AG04449 (cell line): ENCODE data around the gene ZNF385B.

ENCODE experiments used
- CTCF ChIA-PET: fragments of 350-600 bp; formaldehyde crosslinking; extraction: SDS; loops from one replicate; lab custom pipeline; 2021; ENCODE audit warnings: antibody characterized with exemption; lab: Yijun Ruan, JAX
- POLR2A ChIA-PET: fragments of 400-600, 350-600 bp; formaldehyde crosslinking; extraction: SDS; loops from one replicate; lab custom pipeline; 2020; ENCODE audit warnings: antibody characterized with exemption, inconsistent platforms; lab: Yijun Ruan, JAX
- DNase-seq: peaks from one replicate; pipeline ENCODE4 v3.0.0-alpha.2; 2010; ENCODE audit warnings: low read depth, low spot score
- H3K4me3 ChIP-seq: 2 replicates; pipeline ENCODE4 v1.5.1; 2011; ENCODE audit warnings: low read depth, mild to moderate bottlenecking, control low read depth, low read length
- CTCF ChIP-seq: IDR thresholded peaks from one replicate; pipeline ENCODE4 v1.5.1; 2011; ENCODE audit warnings: mild to moderate bottlenecking, moderate library complexity, low read length, control low read depth, inconsistent platforms; ENCODE audit not compliant: insufficient read depth; ENCODE audit errors: missing control alignments

Gene ZNF385B

DNA sequence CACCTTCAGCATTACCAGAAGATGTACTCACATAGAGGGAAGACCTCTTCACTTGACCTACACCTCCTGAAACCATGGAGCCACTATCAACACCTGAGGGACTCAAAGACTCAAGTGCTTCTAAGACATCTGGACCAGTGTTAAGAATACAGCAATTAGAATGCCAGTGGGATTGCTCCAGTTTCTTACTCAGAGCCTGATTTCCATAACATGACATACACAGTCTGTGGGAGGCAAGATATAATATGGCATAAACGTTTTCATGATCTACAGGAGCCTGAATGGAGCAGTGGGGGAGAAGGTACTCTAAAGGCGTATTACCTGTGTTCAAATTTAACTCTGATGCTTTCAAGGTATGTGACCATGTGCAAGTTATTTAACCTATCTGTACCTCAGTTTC lies 57.2 kb downstream of the ZNF385B start:
- ChIA-PET POLR2A (no interaction called here), CTCF (no interaction called here)
- no peak for DNase-seq
- TF ChIP-seq CTCF = no peak
- H3K4me3 ChIP-seq = no peak overlapping the region

- TF ChIP-seq CTCF = no peak
- DNase-seq = no peak
- POLR2A ChIA-PET = no interaction called here
- no peak overlapping the region for H3K4me3 ChIP-seq
- CTCF ChIA-PET = no interaction called here
Observed at GRCh38 chr2:179802051-179802882, 59.1 kb downstream of the ZNF385B start.

DNA sequence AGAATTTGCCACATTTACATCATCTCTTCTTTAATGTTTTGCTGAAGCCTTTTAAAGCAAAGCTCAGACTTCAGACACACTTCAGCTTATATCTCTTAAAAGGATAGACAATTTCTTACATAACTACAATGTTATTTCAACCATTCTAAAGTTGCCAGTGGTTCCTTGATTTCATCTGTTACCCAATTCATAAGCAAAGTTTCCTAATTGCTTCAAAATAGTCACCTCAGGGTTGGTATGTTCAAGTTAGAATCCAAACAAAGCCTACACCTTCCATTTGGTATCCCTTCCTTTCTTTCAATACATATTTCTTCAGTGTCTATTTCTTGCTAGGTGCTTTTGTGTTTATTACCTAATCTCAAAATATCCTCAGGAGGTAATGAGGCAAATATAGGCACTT lies 60.6 kb downstream of the ZNF385B start:
- ChIA-PET CTCF (no interaction called here), POLR2A (no interaction called here)
- no peak for DNase-seq
- H3K4me3 ChIP-seq = no peak overlapping the region
- TF ChIP-seq CTCF = no peak

- no peak for TF ChIP-seq CTCF
- ChIA-PET CTCF (no interaction called here), POLR2A (no interaction called here)
- no peak overlapping the region for H3K4me3 ChIP-seq
- no peak for DNase-seq
Observed at GRCh38 chr2:179796213-179797007, 65.0 kb downstream of the ZNF385B start.

DNA sequence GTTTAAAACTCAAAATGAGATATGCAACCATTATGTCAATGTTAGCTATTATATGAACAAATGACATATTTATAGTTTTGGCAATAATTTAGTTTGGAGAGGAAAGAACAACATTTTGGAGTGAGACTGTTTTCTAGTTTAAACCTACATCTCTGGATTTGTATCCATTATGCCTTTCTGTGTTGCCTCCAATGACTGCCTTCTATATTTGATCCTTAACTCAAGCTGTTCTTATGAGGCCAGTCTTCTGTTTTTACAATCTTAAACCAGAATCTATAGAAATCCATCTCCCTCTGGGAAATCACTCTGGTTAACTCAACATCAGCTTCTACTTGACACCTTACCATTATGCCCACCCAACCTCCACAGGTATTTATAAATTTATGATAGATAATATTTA lies 67.5 kb downstream of the ZNF385B start:
- CTCF ChIA-PET = no interaction called here
- POLR2A ChIA-PET = no interaction called here
- TF ChIP-seq CTCF = no peak
- no peak overlapping the region for H3K4me3 ChIP-seq
- DNase-seq = no peak

GRCh38 chr2:179793238-179793637 lies 68.2 kb downstream of the ZNF385B start:
- H3K4me3 ChIP-seq = no peak overlapping the region

More at GRCh38 chr2:179793238-179793637, 68.2 kb downstream of the ZNF385B start:
- ChIA-PET CTCF (no interaction called here), POLR2A (no interaction called here)
- no peak for DNase-seq
- no peak for TF ChIP-seq CTCF
